ENCODE measurements around the gene GRB7. TPM values are rescaled to one million over a fixed set of nuclear protein-coding genes. Genes with fewer than 3 reads are reported as not detected.

The GRB7 gene
- total and polyA plus RNA-seq, 9 of the 15 experiments (the other 6 are each of a cell fraction or from before 2014, with no cell fraction given), result 0.04 to 6.2 (median 2.2) TPM

- no peak overlapping the region for H3K27ac ChIP-seq (ENCODE audit: extremely low read depth, low read depth, low read length)
- no peak overlapping the region for H3K4me3 ChIP-seq
- H3K9ac ChIP-seq (ENCODE audit: insufficient read depth in 1 of 2, low read depth in 2 of 2, low read length in 2 of 2), result peak overlapping the region in 1 of 2 experiments; percentile 31; a peak in 1 of 4 replicates
- no peaks in the 10 kb centered on the region for H4K20me1 ChIP-seq (replicated peaks; ENCODE audit: control insufficient read depth, insufficient read depth, low read length)
- no peak for ATAC-seq
- no peak for TF ChIP-seq ETV6 (IDR thresholded peaks at IDR 0.05; ENCODE audit: borderline replicate concordance in 1 of 2, low read depth in 2 of 2, low read length in 1 of 2)
- TF ChIP-seq ETV6 (CRISPR knock-in tag; IDR thresholded peaks at IDR 0.05; ENCODE audit: borderline replicate concordance), result no peak
- TF ChIP-seq RCOR1 (IDR thresholded peaks at IDR 0.05; ENCODE audit: borderline replicate concordance in 1 of 2, low read depth in 2 of 2, low read length in 2 of 2), result no peak
- TF ChIP-seq ZBTB26 (CRISPR knock-in tag; IDR thresholded peaks at IDR 0.05), result no peak
- TF ChIP-seq RUNX1 (IDR thresholded peaks at IDR 0.05; ENCODE audit: low read depth), result no peak
- no peak for TF ChIP-seq SMARCC2 (IDR thresholded peaks at IDR 0.05; ENCODE audit: low read depth)
- TF ChIP-seq, protein P1, sequence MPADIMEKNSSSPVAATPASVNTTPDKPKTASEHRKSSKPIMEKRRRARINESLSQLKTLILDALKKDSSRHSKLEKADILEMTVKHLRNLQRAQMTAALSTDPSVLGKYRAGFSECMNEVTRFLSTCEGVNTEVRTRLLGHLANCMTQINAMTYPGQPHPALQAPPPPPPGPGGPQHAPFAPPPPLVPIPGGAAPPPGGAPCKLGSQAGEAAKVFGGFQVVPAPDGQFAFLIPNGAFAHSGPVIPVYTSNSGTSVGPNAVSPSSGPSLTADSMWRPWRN (IDR thresholded peaks at IDR 0.05; ENCODE audit: low read depth), result no peak
- TF ChIP-seq MCM2 (IDR thresholded peaks at IDR 0.05; ENCODE audit: low read depth), result no peak
- no peak for TF ChIP-seq ZNF23 (CRISPR knock-in tag; IDR thresholded peaks at IDR 0.05)
- no peak for TF ChIP-seq PHF8 (IDR thresholded peaks at IDR 0.05; ENCODE audit: borderline replicate concordance, low read length)
- TF ChIP-seq ZKSCAN1 (IDR thresholded peaks at IDR 0.05; ENCODE audit: low read depth, low read length), result no peak
- TF ChIP-seq SP1 (CRISPR knock-in tag; IDR thresholded peaks at IDR 0.05), result no peak
- H3K4me2 ChIP-seq (ENCODE audit: insufficient read depth, low read length), result no peak overlapping the region
- no peak for FAIRE-seq
- H3K79me2 ChIP-seq (ENCODE audit: control insufficient read depth, insufficient read depth, low read length), result no peaks in the 10 kb centered on the region
- POLR2A ChIA-PET, result no interaction called here
- WGBS (ENCODE audit: insufficient coverage, low coverage, missing lambda C conversion rate), result 50% methylated on average over 9 of the region's 10 CpGs
- H3K9me3 ChIP-seq (replicated peaks; ENCODE audit: control insufficient read depth, insufficient read depth, low read depth, low read length), result no peaks in the 10 kb centered on the region
- no peaks in the 10 kb centered on the region for H3K9me1 ChIP-seq (ENCODE audit: control insufficient read depth, insufficient read depth, low read length)
- H2AFZ ChIP-seq (ENCODE audit: low read depth, low read length), result no peak overlapping the region
- no peaks in the 10 kb centered on the region for H3K36me3 ChIP-seq (ENCODE audit: control insufficient read depth, insufficient read depth, low read length)
- in situ Hi-C loops (cut with MboI), result no loop called here
- H3K27me3 ChIP-seq (ENCODE audit: control insufficient read depth in 2 of 2, insufficient read depth in 2 of 2, low read length in 2 of 2), result 0 out of 5 replicates have a peak, but pooled peaks cover 0 to 5% of the 10 kb centered on the region in 2 experiments
- peaks cover 0 to 24% of the 10 kb centered on the region in 2 experiments; a peak in 2 of 5 replicates for H3K4me1 ChIP-seq (replicated peaks in 1 of 2; ENCODE audit: control insufficient read depth in 2 of 2, insufficient read depth in 2 of 2, low read length in 2 of 2)
- no TSS peak for BruUV-seq (replicated peaks)
- intact Hi-C loops (cut with micrococcal nuclease), result no loop called here
- CTCF ChIA-PET (ENCODE audit: low intra/inter-chr PET ratio), result no interaction called here
- no peak for DNase-seq (ENCODE audit: extremely low read depth in 1 of 4, low spot score in 3 of 4)
Measured at GRCh38 chr17:39711851-39712250, 25.9 kb upstream of the GRB7 start.

Measured in K562 (cell line).